Mucosa of descending colon (tissue), 3 donors: ENCODE data around the gene PALS1. TPM values are rescaled to one million over a fixed set of nuclear protein-coding genes. Genes with fewer than 3 reads are reported as not detected.

ENCODE experiments used
- ATAC-seq: fragments of 200-7000 bp; cut with Tn5 transposase; one replicate; pipeline ENCODE4 v1.9.1; 2020; ENCODE audit warnings: mild to moderate bottlenecking, moderate library complexity
- DNase-seq, 3 donors: peaks; one replicate each; pipeline ENCODE4 v3.0.0-alpha.2; 2020
- H3K36me3 ChIP-seq: fragments of 200-600 bp; one replicate; pipeline ENCODE4 v1.8.0; 2021; ENCODE audit warnings: low read depth, mild to moderate bottlenecking
- H3K4me1 ChIP-seq: fragments of 200-600 bp; one replicate; pipeline ENCODE4 v1.8.0; 2021; ENCODE audit warnings: low read depth, mild to moderate bottlenecking
- H3K4me3 ChIP-seq: fragments of 200-600 bp; one replicate; pipeline ENCODE4 v1.8.0; 2021; ENCODE audit warnings: mild to moderate bottlenecking
- H3K9me3 ChIP-seq: fragments of 200-600 bp; one replicate; pipeline ENCODE4 v1.8.0; 2021; ENCODE audit warnings: mild to moderate bottlenecking
- intact Hi-C, 2 donors: fragments of 100-400 bp; cut with DNase I in 1 of 2; cut with micrococcal nuclease in 1 of 2; formaldehyde crosslinking; loops; one replicate each; pipeline versions ENCODE4 v1.11.0 to v1.11.1; 2022; cut with DNase I, micrococcal nuclease
- total RNA-seq, 3 donors: library from RNA; stranded (reverse); fragmentation: NEBNext Ultra II Directional in 2 of 3; extraction: Animal tissue kit (Norgen Biotek cat#: 25700) in 2 of 3; gene quantifications; one replicate each; pipeline versions ENCODE4 v1.2.1 to v1.2.4, GENCODE V29; 2021 to 2023
- TF ChIP-seq, protein P1 (sequence below): fragments of 200-600 bp; IDR thresholded peaks from one replicate; pipeline ENCODE4 v1.8.0; 2022; ENCODE audit warnings: antibody characterized with exemption, mild to moderate bottlenecking
- donor health status: DM: no; HTN: no; CAD: no; lungs with moderate emphysema.
- donor health status: DM: no; HTN: no; CAD: no.
- donor health status: DM: no; HTN: yes; CAD: no.

The PALS1 gene
- total RNA-seq, 3 donors from 2014 or later = 37.0 to 55.2 (median 44.3) TPM

DNA sequence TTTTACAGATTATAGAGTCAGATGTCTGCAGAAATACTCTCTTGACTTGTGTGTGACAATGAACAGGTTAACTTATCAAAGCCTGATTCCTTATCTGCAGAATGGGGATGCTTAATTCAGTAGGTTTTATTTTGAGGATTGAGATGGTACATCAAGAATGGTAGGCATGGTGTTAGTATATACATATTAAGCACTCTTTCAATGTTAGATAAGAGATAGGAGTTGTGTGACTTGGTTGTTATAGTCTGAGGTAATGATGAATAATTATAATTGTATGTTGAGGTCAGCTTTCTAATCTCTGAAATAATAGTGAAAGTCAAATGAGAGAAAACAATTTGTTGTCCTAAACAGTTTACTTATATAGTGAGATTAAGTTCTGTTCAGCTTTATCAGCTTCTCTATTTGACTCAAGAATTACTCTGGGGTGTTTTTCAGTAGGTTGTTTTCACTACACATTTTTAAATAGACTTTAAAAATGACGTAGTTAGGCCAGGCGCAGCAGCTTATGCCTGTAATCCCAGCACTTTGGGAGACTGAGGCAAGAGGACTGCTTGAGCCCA is 11.9 kb downstream of the PALS1 start:
- peaks cover 8% of the 10 kb centered on the region for H3K4me1 ChIP-seq
- intact Hi-C loops = no loop called here
- TF ChIP-seq, protein P1, sequence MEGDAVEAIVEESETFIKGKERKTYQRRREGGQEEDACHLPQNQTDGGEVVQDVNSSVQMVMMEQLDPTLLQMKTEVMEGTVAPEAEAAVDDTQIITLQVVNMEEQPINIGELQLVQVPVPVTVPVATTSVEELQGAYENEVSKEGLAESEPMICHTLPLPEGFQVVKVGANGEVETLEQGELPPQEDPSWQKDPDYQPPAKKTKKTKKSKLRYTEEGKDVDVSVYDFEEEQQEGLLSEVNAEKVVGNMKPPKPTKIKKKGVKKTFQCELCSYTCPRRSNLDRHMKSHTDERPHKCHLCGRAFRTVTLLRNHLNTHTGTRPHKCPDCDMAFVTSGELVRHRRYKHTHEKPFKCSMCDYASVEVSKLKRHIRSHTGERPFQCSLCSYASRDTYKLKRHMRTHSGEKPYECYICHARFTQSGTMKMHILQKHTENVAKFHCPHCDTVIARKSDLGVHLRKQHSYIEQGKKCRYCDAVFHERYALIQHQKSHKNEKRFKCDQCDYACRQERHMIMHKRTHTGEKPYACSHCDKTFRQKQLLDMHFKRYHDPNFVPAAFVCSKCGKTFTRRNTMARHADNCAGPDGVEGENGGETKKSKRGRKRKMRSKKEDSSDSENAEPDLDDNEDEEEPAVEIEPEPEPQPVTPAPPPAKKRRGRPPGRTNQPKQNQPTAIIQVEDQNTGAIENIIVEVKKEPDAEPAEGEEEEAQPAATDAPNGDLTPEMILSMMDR = no peak

DNA sequence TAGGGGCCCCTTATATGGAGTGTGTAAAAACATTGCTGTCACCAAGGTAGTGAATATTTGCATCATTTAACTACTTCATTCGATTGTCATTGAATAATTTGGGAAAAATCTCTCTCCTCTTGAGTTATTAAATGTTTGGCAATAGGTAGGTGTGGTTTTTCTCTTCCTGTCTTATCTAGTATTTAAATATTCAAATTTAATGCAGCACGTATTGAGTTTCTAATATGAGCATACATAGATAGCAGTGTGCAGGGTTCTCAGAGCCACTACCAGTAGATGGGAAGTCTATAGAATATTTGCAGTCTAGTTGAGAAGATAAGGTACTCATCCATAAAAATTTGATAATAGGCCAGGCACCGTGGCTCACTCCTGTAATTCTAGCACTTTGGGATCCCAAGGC is 16.7 kb downstream of the PALS1 start:
- H3K4me1 ChIP-seq = peaks cover 8% of the 10 kb centered on the region
- H3K9me3 ChIP-seq = no peaks in the 10 kb centered on the region
- ATAC-seq = no peak
- no peak overlapping the region for H3K4me3 ChIP-seq
- intact Hi-C loops = no loop called here
- H3K36me3 ChIP-seq = no peaks in the 10 kb centered on the region
- DNase-seq = no peak
- TF ChIP-seq, protein P1 = no peak

More for the DNA sequence above, 11.9 kb downstream of the PALS1 start:
- DNase-seq = no peak
- no peak overlapping the region for H3K4me3 ChIP-seq
- no peaks in the 10 kb centered on the region for H3K9me3 ChIP-seq
- H3K36me3 ChIP-seq = no peaks in the 10 kb centered on the region
- ATAC-seq = no peak

DNA sequence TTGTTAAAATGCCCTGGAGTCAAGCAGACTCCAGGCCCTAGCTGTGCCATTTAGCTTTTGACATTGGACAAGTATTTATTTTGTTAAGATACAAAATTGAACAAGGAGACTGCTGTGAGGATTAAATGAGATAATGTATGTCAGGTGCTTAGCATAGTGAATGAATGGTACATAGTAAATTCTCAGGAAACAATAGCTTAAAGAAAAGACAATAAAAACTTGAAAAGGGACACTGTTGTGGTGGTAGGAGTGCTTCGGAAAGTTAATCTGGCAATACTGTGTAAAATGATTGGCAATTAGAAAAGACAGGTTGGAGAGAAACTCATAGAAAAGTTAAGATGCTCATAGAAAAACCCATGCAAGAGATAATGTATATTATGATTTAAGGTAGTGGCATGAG is 19.7 kb downstream of the PALS1 start:
- TF ChIP-seq, protein P1 = no peak

DNA sequence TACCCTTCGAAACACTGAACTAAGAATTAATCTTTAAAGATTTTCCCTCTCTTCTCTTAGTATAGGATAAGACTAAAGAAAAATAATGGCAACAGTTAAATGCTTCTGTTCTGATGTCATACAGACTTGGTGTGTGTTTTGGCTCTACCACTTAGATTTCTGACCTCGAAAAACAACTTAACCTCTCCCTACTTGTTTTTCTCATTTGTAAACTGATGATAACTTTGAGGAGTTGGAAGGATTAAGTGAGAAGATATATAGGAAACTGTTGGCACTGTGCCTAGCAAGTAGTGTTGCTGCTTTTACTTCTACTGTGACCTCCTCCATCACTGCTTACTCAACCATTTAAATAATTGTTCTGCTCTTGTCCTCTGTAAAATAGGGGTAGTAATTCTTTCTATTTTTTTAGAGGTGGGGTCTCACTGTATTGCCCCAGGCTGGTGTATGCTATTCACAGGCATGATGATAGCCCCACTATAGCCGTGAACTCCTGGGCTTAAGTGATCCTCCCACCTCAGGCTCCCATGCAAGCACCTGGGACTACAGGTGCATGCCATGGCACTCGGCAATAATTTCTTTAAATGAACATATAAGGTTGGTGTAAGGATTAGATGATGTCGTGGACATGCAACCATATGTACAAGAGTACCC is 22.4 kb downstream of the PALS1 start:
- DNase-seq = no peak
- Histone ChIP-seq H3K9me3 (no peaks in the 10 kb centered on the region), H3K4me1 (no peaks in the 10 kb centered on the region), H3K36me3 (no peaks in the 10 kb centered on the region), H3K4me3 (no peak overlapping the region)
- ATAC-seq = no peak
- intact Hi-C loops = no loop called here
- TF ChIP-seq, protein P1 = no peak

More for the DNA sequence above, 19.7 kb downstream of the PALS1 start:
- DNase-seq = no peak
- ATAC-seq = no peak
- intact Hi-C loops = no loop called here
- Histone ChIP-seq H3K4me3 (no peak overlapping the region), H3K4me1 (no peaks in the 10 kb centered on the region), H3K9me3 (no peaks in the 10 kb centered on the region), H3K36me3 (no peaks in the 10 kb centered on the region)

DNA sequence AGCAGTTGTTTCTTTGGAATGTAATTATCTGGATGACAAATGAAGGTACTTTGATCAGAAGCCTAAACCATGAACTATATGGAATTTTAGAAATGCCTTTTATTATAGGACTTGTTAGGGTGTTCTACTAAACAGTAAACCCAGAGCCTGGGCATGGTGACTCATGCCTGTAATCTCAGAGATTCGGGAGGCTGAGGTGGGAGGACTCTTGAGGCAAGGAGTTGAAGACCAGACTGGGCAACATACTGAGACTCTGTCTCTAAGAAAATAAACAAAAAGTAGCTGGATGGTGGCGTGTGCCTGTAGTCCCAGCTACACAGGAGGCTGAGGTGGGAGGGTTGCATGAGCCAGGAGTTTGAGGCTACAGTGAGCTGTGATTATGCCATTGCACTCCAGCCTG is 23.9 kb downstream of the PALS1 start:
- Histone ChIP-seq H3K9me3 (no peaks in the 10 kb centered on the region), H3K4me3 (no peak overlapping the region), H3K4me1 (no peaks in the 10 kb centered on the region), H3K36me3 (no peaks in the 10 kb centered on the region)
- intact Hi-C loops = no loop called here
- DNase-seq = no peak
- ATAC-seq = peak; percentile 42
- TF ChIP-seq, protein P1 = no peak
